Measurements from ENCODE around the gene LRRC10B. TPM values are rescaled to one million over a fixed set of nuclear protein-coding genes. Genes with fewer than 3 reads are reported as not detected.

Gene LRRC10B
- total RNA-seq, 4 donors from 2014 or later: 0.35 to 2.5 TPM; not detected in 2

DNA sequence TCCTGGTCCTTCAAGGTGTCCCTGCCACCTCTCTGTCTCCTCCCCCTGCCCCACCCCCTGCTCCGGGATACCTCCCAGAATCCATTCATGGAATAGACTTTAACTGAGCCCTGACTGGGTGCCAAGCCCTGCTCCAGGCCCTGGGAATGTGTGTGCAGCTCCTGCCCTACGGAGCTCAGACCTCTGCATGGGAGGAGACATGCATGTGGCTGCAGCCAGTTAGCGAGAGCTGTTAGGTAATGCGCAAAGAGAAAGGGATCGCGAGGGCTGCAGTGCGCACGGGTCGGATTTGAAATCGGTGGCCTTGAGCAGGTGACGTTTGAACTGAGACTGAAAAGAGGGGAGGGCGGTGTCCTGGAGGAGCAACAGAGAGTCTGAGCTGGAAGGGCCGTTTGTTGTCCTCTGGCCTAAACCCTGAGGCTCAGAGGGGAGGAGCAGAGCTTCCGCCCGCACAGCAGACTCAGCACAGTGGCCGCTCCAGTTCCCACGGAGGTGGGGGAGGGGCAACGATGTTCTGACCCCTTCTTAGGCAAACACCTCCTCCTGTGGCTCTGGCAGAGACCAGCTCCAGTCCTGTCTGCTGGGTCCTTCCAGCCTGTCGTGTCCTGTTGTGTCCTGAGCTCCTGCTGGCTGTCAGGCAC is 19.8 kb upstream of the LRRC10B start:
- peak in 2 of 3 donors; percentile 54 to 65 for DNase-seq
- Histone ChIP-seq H3K27ac (peak overlapping the region in 2 of 4 donors; percentile 3 to 27), H3K9me3 (no peaks in the 10 kb centered on the region), H3K36me3 (no peaks in the 10 kb centered on the region), H3K4me1 (peaks cover 0 to 26% (median 3%) of the 10 kb centered on the region in 4 donors), H3K4me3 (peak overlapping the region in 2 of 4 donors; percentile 4 to 17), H3K27me3 (no peaks in the 10 kb centered on the region)
- no peak for TF ChIP-seq POLR2A (IDR thresholded peaks at IDR 0.05)
- TF ChIP-seq, protein P1, sequence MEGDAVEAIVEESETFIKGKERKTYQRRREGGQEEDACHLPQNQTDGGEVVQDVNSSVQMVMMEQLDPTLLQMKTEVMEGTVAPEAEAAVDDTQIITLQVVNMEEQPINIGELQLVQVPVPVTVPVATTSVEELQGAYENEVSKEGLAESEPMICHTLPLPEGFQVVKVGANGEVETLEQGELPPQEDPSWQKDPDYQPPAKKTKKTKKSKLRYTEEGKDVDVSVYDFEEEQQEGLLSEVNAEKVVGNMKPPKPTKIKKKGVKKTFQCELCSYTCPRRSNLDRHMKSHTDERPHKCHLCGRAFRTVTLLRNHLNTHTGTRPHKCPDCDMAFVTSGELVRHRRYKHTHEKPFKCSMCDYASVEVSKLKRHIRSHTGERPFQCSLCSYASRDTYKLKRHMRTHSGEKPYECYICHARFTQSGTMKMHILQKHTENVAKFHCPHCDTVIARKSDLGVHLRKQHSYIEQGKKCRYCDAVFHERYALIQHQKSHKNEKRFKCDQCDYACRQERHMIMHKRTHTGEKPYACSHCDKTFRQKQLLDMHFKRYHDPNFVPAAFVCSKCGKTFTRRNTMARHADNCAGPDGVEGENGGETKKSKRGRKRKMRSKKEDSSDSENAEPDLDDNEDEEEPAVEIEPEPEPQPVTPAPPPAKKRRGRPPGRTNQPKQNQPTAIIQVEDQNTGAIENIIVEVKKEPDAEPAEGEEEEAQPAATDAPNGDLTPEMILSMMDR (IDR thresholded peaks at IDR 0.05): no peak

GRCh38 chr11:61489833-61490721 is 18.5 kb upstream of the LRRC10B start:
- no peak overlapping the region for H3K4me3 ChIP-seq
- peaks cover 0 to 26% (median 3%) of the 10 kb centered on the region in 4 donors for H3K4me1 ChIP-seq
- no peak for DNase-seq
- TF ChIP-seq, protein P1 (IDR thresholded peaks at IDR 0.05): no peak
- TF ChIP-seq POLR2A (IDR thresholded peaks at IDR 0.05): no peak
- no peaks in the 10 kb centered on the region for H3K9me3 ChIP-seq
- H3K27me3 ChIP-seq: no peaks in the 10 kb centered on the region
- H3K36me3 ChIP-seq: no peaks in the 10 kb centered on the region
- H3K27ac ChIP-seq: peak overlapping the region in 1 of 4 donors; percentile 16

DNA sequence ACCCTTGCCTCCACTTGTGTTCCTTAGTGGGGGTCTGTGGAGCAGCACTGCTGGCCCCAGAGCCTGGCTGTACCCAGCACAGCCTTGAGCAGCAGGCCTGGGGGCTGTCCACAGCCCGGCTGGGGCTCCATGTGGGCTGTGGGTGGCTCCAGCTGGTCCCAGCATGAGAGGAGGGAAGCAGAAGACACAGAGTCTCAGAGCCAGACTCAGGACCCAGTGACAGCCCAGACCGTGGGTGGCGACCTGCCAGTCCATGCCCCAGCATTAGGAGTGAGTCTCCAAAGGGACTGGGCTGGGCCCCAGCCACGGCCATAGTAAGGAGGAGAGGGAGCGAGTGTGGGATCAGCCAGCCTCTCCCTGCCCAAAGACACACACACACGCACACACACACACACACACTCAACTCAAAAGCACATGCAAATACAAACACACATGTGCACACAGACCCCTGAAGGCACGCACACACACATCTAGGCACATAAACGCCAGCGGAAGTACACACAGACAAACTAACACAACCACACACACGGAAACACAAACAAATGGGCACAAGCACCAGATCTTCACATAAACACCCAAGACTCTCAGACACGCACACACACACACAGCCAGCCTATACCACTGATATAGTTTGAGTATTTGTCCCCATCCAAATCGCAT is 16.7 kb upstream of the LRRC10B start:
- Histone ChIP-seq H3K4me1 (peaks cover 0 to 26% (median 3%) of the 10 kb centered on the region in 4 donors), H3K4me3 (no peak overlapping the region), H3K27ac (no peak overlapping the region), H3K36me3 (no peaks in the 10 kb centered on the region), H3K27me3 (no peaks in the 10 kb centered on the region), H3K9me3 (no peaks in the 10 kb centered on the region)
- TF ChIP-seq POLR2A (IDR thresholded peaks at IDR 0.05): no peak
- TF ChIP-seq, protein P1 (IDR thresholded peaks at IDR 0.05): no peak
- no peak for DNase-seq

DNA sequence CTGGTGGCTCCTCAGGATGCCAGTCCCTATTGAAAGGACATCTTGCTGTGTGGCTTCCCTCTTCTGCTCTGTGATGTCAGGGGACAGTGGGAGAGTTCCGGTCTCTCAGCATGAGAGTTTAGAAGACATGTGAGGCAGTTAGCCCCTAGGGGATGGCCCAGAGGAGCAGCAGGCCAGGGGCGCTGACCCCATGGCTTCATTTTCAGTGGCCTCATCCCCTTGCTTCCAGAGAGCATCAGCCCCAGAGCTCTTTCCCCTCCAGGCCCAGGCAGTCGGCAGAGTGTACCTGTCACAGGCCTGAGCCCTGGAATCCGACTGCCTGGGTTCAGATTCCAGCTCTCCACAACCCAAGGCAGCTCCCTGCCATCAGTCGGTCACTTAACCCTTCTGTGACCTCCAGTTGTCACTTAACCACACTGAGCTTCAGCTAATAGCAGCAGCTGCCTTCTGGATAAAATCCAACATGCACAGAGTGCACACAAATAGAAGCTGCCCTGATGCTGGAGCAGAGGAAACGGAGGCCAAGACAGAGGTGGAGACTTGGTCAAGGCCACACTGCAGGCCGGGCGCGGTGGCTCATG is 14.1 kb upstream of the LRRC10B start:
- H3K36me3 ChIP-seq: no peaks in the 10 kb centered on the region
- no peak overlapping the region for H3K4me3 ChIP-seq
- no peaks in the 10 kb centered on the region for H3K9me3 ChIP-seq
- peaks cover 0 to 13% (median 3%) of the 10 kb centered on the region in 4 donors for H3K4me1 ChIP-seq
- no peak for DNase-seq
- TF ChIP-seq, protein P1 (IDR thresholded peaks at IDR 0.05): no peak
- TF ChIP-seq POLR2A (IDR thresholded peaks at IDR 0.05): no peak
- no peaks in the 10 kb centered on the region for H3K27me3 ChIP-seq
- H3K27ac ChIP-seq: no peak overlapping the region
